CD4-positive, alpha-beta T cell treated with Interleukin-17A for 4 hours (primary cell): Measurements from ENCODE around the gene PDK1.
"Not testable (repeated sequence)": the region's sequence is repeated elsewhere in the genome, so short reads cannot be mapped to it uniquely, and the experiment has no call there.

Experiments used
- DNase-seq: peaks from one replicate; pipeline ENCODE4 v3.0.0-alpha.2; 2020; ENCODE audit warnings: mixed read lengths

Gene PDK1

GRCh38 chr2:172552547-172553291, 3.2 kb upstream of the PDK1 start:
- DNase-seq, result no peak

- DNase-seq, result peak; percentile 30
Measured at GRCh38 chr2:172554352-172555271, 1.3 kb upstream of the PDK1 start.

GRCh38 chr2:172555272-172555521, 693 bp upstream of the PDK1 start:
- DNase-seq, result no peak

GRCh38 chr2:172556284-172557033, 569 bp downstream of the PDK1 start:
- peak; percentile 70 for DNase-seq

GRCh38 chr2:172558372-172558771, 2.5 kb downstream of the PDK1 start:
- DNase-seq, result no peak

- no peak for DNase-seq
Measured at GRCh38 chr2:172560721-172561120, 4.8 kb downstream of the PDK1 start.

GRCh38 chr2:172561270-172561669, 5.4 kb downstream of the PDK1 start:
- no peak for DNase-seq

GRCh38 chr2:172562298-172562697, 6.4 kb downstream of the PDK1 start:
- DNase-seq, result no peak

GRCh38 chr2:172564376-172564775, 8.5 kb downstream of the PDK1 start:
- no peak for DNase-seq

- no peak for DNase-seq
Measured at GRCh38 chr2:172571245-172571644, 15.4 kb downstream of the PDK1 start.

GRCh38 chr2:172572981-172573380, 17.1 kb downstream of the PDK1 start:
- DNase-seq, result no peak

GRCh38 chr2:172574965-172575364, 19.1 kb downstream of the PDK1 start:
- DNase-seq, result no peak

GRCh38 chr2:172578054-172578453, 22.2 kb downstream of the PDK1 start:
- no peak for DNase-seq

GRCh38 chr2:172578860-172579512, 23.1 kb downstream of the PDK1 start:
- DNase-seq, result no peak

- DNase-seq, result no peak
Measured at GRCh38 chr2:172580544-172580943, 24.7 kb downstream of the PDK1 start.

- DNase-seq, result no peak
Measured at GRCh38 chr2:172582656-172583055, 26.8 kb downstream of the PDK1 start.

- DNase-seq, result no peak
Measured at GRCh38 chr2:172586245-172586891, 30.5 kb downstream of the PDK1 start.

GRCh38 chr2:172587231-172587630, 31.3 kb downstream of the PDK1 start:
- not testable (repeated sequence) for DNase-seq

- no peak for DNase-seq
Measured at GRCh38 chr2:172588931-172589330, 33.0 kb downstream of the PDK1 start.

GRCh38 chr2:172591386-172591785, 35.5 kb downstream of the PDK1 start:
- not testable (repeated sequence) for DNase-seq

GRCh38 chr2:172592190-172592589, 36.3 kb downstream of the PDK1 start:
- DNase-seq, result not testable (repeated sequence)

- no peak for DNase-seq
Measured at GRCh38 chr2:172596776-172597175, 40.9 kb downstream of the PDK1 start.
